GM12864 (cell line): Measurements from ENCODE around the gene PRRG4.

ENCODE experiments used
- DNase-seq: peaks from one replicate; pipeline ENCODE4 v3.0.0-alpha.2; 2011; ENCODE audit warnings: low read depth
- H3K4me3 ChIP-seq: 2 replicates; pipeline ENCODE4 v1.5.1; 2011; ENCODE audit warnings: mild to moderate bottlenecking, low read depth, low read length, control low read depth
- TF ChIP-seq, protein P1 (sequence below): IDR thresholded peaks from 2 replicates; pipeline ENCODE4 v1.5.1; 2011; ENCODE audit warnings: low read depth, mild to moderate bottlenecking, moderate library complexity, low read length, control low read depth, inconsistent platforms; ENCODE audit errors: missing control alignments

The PRRG4 gene

DNA sequence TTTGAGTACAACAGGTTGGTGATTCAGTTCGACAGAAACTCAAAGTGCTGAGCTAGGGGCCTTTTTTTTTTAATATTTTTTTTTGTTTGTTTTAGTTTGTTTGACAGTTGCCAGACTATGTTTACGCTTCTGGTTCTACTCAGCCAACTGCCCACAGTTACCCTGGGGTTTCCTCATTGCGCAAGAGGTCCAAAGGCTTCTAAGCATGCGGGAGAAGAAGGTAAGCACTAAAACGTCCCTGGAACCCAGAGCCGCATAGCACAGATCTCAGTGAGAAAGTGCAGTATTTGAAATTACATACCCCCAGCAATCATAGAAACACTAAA lies 649 bp downstream of the PRRG4 start:
- peak overlapping the region; percentile 93 for H3K4me3 ChIP-seq
- DNase-seq: no peak
- TF ChIP-seq, protein P1, sequence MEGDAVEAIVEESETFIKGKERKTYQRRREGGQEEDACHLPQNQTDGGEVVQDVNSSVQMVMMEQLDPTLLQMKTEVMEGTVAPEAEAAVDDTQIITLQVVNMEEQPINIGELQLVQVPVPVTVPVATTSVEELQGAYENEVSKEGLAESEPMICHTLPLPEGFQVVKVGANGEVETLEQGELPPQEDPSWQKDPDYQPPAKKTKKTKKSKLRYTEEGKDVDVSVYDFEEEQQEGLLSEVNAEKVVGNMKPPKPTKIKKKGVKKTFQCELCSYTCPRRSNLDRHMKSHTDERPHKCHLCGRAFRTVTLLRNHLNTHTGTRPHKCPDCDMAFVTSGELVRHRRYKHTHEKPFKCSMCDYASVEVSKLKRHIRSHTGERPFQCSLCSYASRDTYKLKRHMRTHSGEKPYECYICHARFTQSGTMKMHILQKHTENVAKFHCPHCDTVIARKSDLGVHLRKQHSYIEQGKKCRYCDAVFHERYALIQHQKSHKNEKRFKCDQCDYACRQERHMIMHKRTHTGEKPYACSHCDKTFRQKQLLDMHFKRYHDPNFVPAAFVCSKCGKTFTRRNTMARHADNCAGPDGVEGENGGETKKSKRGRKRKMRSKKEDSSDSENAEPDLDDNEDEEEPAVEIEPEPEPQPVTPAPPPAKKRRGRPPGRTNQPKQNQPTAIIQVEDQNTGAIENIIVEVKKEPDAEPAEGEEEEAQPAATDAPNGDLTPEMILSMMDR: no peak

DNA sequence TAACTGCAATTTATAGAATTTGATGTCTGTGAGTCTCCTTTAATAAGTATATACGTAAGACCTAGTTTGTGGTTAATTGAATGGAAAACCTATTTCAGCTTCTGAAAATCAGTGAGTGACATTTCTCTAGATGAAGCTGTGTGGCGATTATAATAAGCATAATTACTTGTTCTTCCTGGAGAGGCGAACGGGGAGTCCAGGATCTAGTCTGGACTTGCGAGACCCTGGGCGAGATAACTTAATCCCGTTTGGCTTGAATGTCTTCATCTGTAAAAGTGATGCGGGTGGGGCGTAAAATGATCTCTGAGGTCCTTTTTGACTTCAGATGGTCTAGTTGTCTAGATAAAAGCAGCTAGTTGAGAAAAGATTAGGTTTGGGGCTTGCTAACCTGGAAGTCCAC lies 1.1 kb downstream of the PRRG4 start:
- no peak overlapping the region for H3K4me3 ChIP-seq
- DNase-seq: no peak
- TF ChIP-seq, protein P1: no peak

DNA sequence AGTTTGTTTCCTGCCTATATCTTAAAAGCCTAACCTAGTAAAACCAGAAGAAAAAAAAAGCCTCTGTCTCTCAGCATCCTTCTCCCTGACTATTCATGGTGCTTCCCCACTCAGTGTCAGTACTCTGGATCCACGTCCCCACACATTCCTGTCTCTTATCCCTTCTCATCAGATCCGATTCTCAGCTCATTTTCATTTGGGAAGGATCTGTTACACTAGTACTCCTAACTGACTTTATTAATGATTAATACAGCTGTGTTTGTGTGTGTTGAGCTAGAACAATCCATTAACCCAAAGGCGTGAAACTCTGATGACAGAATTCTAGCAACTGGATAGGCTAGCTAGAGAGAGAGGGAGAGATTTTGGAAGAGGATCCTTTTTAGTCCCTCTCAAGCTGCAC lies 1.5 kb downstream of the PRRG4 start:
- no peak for DNase-seq
- TF ChIP-seq, protein P1: no peak
- no peak overlapping the region for H3K4me3 ChIP-seq

GRCh38 chr11:32833921-32834320 lies 4.2 kb downstream of the PRRG4 start:
- DNase-seq: no peak
- TF ChIP-seq, protein P1: no peak
- no peak overlapping the region for H3K4me3 ChIP-seq

DNA sequence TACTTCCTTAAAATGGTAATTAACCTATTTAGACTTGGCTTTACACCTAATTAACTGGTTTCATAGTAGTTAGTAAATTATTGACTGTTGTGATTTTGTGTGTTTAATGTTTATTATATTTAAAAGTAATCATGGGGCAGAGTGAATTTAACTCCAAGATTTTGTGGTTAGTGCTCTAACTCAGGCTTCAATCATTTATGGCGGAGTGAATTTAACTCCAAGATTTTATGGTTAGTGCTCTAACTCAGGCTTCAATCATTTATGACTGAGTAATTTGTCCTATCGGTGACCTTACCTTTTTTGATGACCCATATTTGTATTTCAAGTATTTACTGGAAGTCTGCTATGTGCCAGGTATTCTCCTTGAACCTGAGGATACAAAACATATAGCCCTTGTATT lies 7.2 kb downstream of the PRRG4 start:
- no peak overlapping the region for H3K4me3 ChIP-seq
- TF ChIP-seq, protein P1: no peak
- DNase-seq: no peak

DNA sequence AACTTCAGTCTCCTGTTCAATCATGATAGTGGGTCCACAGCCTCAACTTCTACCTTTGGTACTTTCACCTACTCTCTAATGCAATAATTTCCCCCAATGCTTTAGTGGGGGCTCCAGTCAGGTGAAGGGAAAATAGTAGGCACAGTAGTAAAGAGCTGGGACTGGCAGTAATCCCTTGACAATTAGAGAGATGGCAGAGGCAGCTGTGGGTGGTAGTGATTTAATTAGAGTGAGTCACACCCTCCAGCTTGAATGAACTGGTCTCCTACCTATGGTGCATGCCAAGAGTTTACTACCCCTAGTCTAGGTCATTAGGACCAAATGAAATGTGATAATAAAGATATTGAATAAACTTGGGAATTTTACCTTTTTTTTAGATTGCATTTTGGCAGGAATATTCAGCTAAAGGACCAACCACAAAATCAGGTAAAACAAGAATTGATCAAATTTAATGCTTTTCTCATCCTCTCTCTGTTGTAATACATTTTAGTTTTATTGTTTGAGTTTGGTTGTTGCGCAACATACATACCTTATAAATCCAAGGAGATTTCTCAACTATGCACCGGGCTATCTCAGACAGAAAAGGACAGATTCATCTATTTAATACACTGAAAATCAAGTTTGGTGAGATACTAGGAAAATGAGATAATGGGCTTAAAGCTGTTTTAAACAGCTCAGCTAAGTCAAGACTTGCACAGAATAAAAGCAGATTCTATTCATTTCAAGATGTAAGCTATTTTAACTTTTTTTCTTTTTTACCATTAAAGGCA lies 9.0 kb downstream of the PRRG4 start:
- no peak for DNase-seq
- no peak overlapping the region for H3K4me3 ChIP-seq
- TF ChIP-seq, protein P1: no peak

DNA sequence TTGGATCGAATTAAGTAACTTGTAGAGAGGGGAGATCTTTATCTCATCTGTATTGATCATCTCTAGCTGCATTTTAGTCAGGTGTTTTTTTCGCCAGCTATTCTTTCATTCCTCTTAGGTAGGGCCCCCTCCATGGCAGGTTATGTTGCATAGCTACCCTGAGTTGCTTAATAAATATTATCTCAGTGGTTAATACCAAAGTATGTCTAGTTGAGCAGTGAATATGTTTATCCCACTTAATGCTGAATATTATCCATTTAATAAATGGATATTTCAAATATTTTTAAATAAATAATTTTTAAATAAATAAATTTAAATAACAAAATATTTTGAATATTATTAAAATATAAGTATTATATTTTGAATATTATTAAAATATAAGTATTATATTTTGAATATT lies 9.6 kb downstream of the PRRG4 start:
- TF ChIP-seq, protein P1: no peak
- H3K4me3 ChIP-seq: no peak overlapping the region

More for the DNA sequence above, 9.6 kb downstream of the PRRG4 start:
- DNase-seq: no peak
